Neural cell (in vitro differentiated cells): Measurements from ENCODE around the gene ASTL. TPM values are rescaled to one million over a fixed set of nuclear protein-coding genes. Genes with fewer than 3 reads are reported as not detected.

Source experiments
- H2AFZ ChIP-seq: fragments of 200-600, 300-800 bp; sonication (generic), shearing (Covaris generic); 2 replicates; pipeline ENCODE4 v1.6.0; 2014; ENCODE audit warnings: low read depth, mild to moderate bottlenecking, antibody characterized with exemption, low read length, moderate library complexity
- H3F3A ChIP-seq: fragments of 200-600 bp; shearing (Covaris generic); 2 replicates; pipeline ENCODE4 v1.6.1; 2016; ENCODE audit warnings: mild to moderate bottlenecking, moderate library complexity, mixed read lengths, antibody characterized with exemption, low read length; ENCODE audit not compliant: insufficient read depth, poor library complexity, severe bottlenecking
- H3K27ac ChIP-seq: fragments of 200-600, 300-800 bp; sonication (generic), shearing (Covaris generic); 2 replicates; pipeline ENCODE4 v1.5.1; 2014; ENCODE audit warnings: mild to moderate bottlenecking, low read length, moderate library complexity
- H3K27me3 ChIP-seq: fragments of 300-800, 200-600 bp; sonication (generic), shearing (Covaris generic); 2 replicates; pipeline ENCODE4 v1.6.0; 2014; ENCODE audit warnings: mild to moderate bottlenecking, low read depth, low read length, moderate library complexity; ENCODE audit not compliant: insufficient read depth
- H3K36me3 ChIP-seq: fragments of 300-800, 200-600 bp; sonication (generic), shearing (Covaris generic); 2 replicates; pipeline ENCODE4 v1.5.1; 2014; ENCODE audit warnings: mild to moderate bottlenecking, antibody characterized with exemption, low read length, moderate library complexity; ENCODE audit not compliant: insufficient read depth
- H3K4me2 ChIP-seq: fragments of 300-800, 200-600 bp; sonication (generic), shearing (Covaris generic); 2 replicates; pipeline ENCODE4 v1.6.0; 2014; ENCODE audit warnings: mild to moderate bottlenecking, low read length
- H3K4me3 ChIP-seq: fragments of 300-800, 200-600 bp; sonication (generic), shearing (Covaris generic); 2 replicates; pipeline ENCODE4 v1.5.1; 2014; ENCODE audit warnings: mild to moderate bottlenecking, low read length, moderate library complexity
- H3K79me2 ChIP-seq: fragments of 200-600 bp; shearing (Covaris generic); replicated peaks from 2 replicates; pipeline ENCODE4 v1.6.0; 2014; ENCODE audit warnings: mild to moderate bottlenecking, low read length, moderate library complexity; ENCODE audit not compliant: insufficient read depth
- H3K9ac ChIP-seq: fragments of 300-800, 200-600 bp; sonication (generic), shearing (Covaris generic); 2 replicates; pipeline ENCODE4 v1.6.1; 2016; ENCODE audit warnings: mild to moderate bottlenecking, low read length, mixed read lengths
- H3K9me2 ChIP-seq: fragments of 200-600 bp; shearing (Covaris generic); 2 replicates; pipeline ENCODE4 v1.6.1; 2016; ENCODE audit warnings: mild to moderate bottlenecking, low read length, mixed read lengths; ENCODE audit not compliant: insufficient read depth
- H3K9me3 ChIP-seq: fragments of 200-600, 300-800 bp; sonication (generic), shearing (Covaris generic); 2 replicates; pipeline ENCODE4 v1.6.1; 2016; ENCODE audit warnings: mild to moderate bottlenecking, mixed run types, low read length, moderate library complexity, mixed read lengths
- H4K20me1 ChIP-seq: fragments of 200-600 bp; shearing (Covaris generic); 2 replicates; pipeline ENCODE4 v1.6.1; 2016; ENCODE audit warnings: mild to moderate bottlenecking, mixed run types; ENCODE audit not compliant: insufficient read depth
- CTCF ChIP-seq: fragments of 450-650 bp; IDR thresholded peaks from 2 replicates; pipeline ENCODE4 v1.5.1; 2014; ENCODE audit warnings: antibody characterized with exemption, mild to moderate bottlenecking, moderate library complexity; ENCODE audit not compliant: poor library complexity, severe bottlenecking
- EP300 ChIP-seq: fragments of 450-650 bp; conservative IDR thresholded peaks from 2 replicates; pipeline ENCODE4 v1.6.1; 2014; ENCODE audit warnings: antibody characterized with exemption, mild to moderate bottlenecking, moderate library complexity; ENCODE audit not compliant: poor library complexity, severe bottlenecking
- EZH2 ChIP-seq: fragments of 200-600, 300-800 bp; shearing (Covaris generic), sonication (generic); IDR thresholded peaks from 2 replicates; pipeline ENCODE4 v1.6.1; 2014; ENCODE audit warnings: antibody characterized with exemption, low read length, borderline replicate concordance, mild to moderate bottlenecking; ENCODE audit not compliant: insufficient read depth, poor library complexity, severe bottlenecking
- MXI1 ChIP-seq: fragments of 450-650 bp; conservative IDR thresholded peaks from 2 replicates; pipeline ENCODE4 v1.6.1; 2014; ENCODE audit warnings: antibody characterized with exemption, mild to moderate bottlenecking; ENCODE audit not compliant: poor library complexity, severe bottlenecking
- POLR2AphosphoS5 ChIP-seq: IDR thresholded peaks from 2 replicates; pipeline ENCODE4 v1.6.1; 2012
- RAD21 ChIP-seq: fragments of 450-650 bp; conservative IDR thresholded peaks from 2 replicates; pipeline ENCODE4 v1.6.1; 2014; ENCODE audit warnings: antibody characterized with exemption, mild to moderate bottlenecking, moderate library complexity
- REST ChIP-seq: IDR thresholded peaks from 2 replicates; pipeline ENCODE4 v1.6.1; 2012; ENCODE audit warnings: borderline replicate concordance
- SMC3 ChIP-seq: fragments of 450-650 bp; conservative IDR thresholded peaks from 2 replicates; pipeline ENCODE4 v1.6.1; 2014; ENCODE audit warnings: antibody characterized with exemption, mild to moderate bottlenecking, moderate library complexity; ENCODE audit not compliant: poor library complexity
- TAF1 ChIP-seq: IDR thresholded peaks from 2 replicates; pipeline ENCODE4 v1.6.1; 2012; ENCODE audit warnings: low read depth
- polyA plus RNA-seq: library from polyadenylated mRNA; depleted of rRNA; stranded (reverse); fragments of >200 nt; gene quantifications from 2 replicates; pipeline ENCODE4 v1.2.3, GENCODE V29; 2014

ASTL gene
- polyA plus RNA-seq, 1 donor from 2014 or later = not detected

GRCh38 chr2:96097441-96097840, 40.9 kb downstream of the ASTL start:
- Histone ChIP-seq H4K20me1 (no peaks in the 10 kb centered on the region), H3K36me3 (no peaks in the 10 kb centered on the region), H3K27ac (no peak overlapping the region), H3K9me2 (no peaks in the 10 kb centered on the region), H3F3A (no peaks in the 10 kb centered on the region), H2AFZ (no peak overlapping the region), H3K9ac (no peak overlapping the region), H3K9me3 (no peaks in the 10 kb centered on the region), H3K79me2 (no peaks in the 10 kb centered on the region), H3K27me3 (no peaks in the 10 kb centered on the region), H3K4me2 (no peak overlapping the region), H3K4me3 (no peak overlapping the region)
- no peak for TF ChIP-seq EZH2
- TF ChIP-seq REST = no peak
- TF ChIP-seq SMC3 = no peak
- no peak for TF ChIP-seq EP300
- no peak for TF ChIP-seq MXI1
- no peak for TF ChIP-seq RAD21
- TF ChIP-seq POLR2AphosphoS5 = no peak
- no peak for TF ChIP-seq TAF1
- no peak for TF ChIP-seq CTCF

GRCh38 chr2:96095116-96095636, 43.1 kb downstream of the ASTL start:
- no peaks in the 10 kb centered on the region for H3K27me3 ChIP-seq
- H3K27ac ChIP-seq = no peak overlapping the region
- H3K9ac ChIP-seq = no peak overlapping the region
- H2AFZ ChIP-seq = no peak overlapping the region
- H3K36me3 ChIP-seq = no peaks in the 10 kb centered on the region
- TF ChIP-seq CTCF = no peak
- no peak for TF ChIP-seq POLR2AphosphoS5
- TF ChIP-seq EZH2 = no peak
- no peak for TF ChIP-seq EP300
- TF ChIP-seq TAF1 = no peak
- H3K9me3 ChIP-seq = no peaks in the 10 kb centered on the region
- H3K9me2 ChIP-seq = no peaks in the 10 kb centered on the region
- no peaks in the 10 kb centered on the region for H3F3A ChIP-seq
- no peaks in the 10 kb centered on the region for H4K20me1 ChIP-seq
- H3K4me3 ChIP-seq = no peak overlapping the region
- no peaks in the 10 kb centered on the region for H3K79me2 ChIP-seq
- no peak overlapping the region for H3K4me2 ChIP-seq
